Subcutaneous abdominal adipose tissue (tissue), 5 donors: ENCODE data around the gene NKAIN2.

Experiments used
- H3K27ac ChIP-seq: one replicate; pipeline ENCODE4 v1.7.0; 2013; ENCODE audit warnings: low read depth, mild to moderate bottlenecking, inconsistent platforms, low read length, moderate library complexity
- H3K27me3 ChIP-seq, 5 donors: one replicate each; pipeline ENCODE4 v1.7.0; 2013; ENCODE audit warnings: low read length in 5 of 5, inconsistent platforms in 1 of 5; ENCODE audit not compliant: control insufficient read depth in 5 of 5, insufficient read depth in 4 of 5
- H3K36me3 ChIP-seq, 5 donors: one replicate each; pipeline ENCODE4 v1.7.0; 2013; ENCODE audit warnings: low read length in 5 of 5; ENCODE audit not compliant: control insufficient read depth in 5 of 5, insufficient read depth in 5 of 5
- H3K4me1 ChIP-seq, 5 donors: one replicate each; pipeline ENCODE4 v1.7.0; 2013; ENCODE audit warnings: low read length in 5 of 5, mild to moderate bottlenecking in 3 of 5, moderate library complexity in 1 of 5; ENCODE audit not compliant: control insufficient read depth in 5 of 5, insufficient read depth in 5 of 5
- H3K4me3 ChIP-seq, 5 donors: one replicate each; pipeline ENCODE4 v1.7.0; 2013; ENCODE audit warnings: low read length in 5 of 5, low read depth in 1 of 5
- H3K9ac ChIP-seq, 5 donors: one replicate each; pipeline ENCODE4 v1.7.0; 2013; ENCODE audit warnings: low read length in 5 of 5, mild to moderate bottlenecking in 4 of 5, moderate library complexity in 3 of 5
- H3K9me3 ChIP-seq, 5 donors: one replicate each; pipeline ENCODE4 v1.7.0; 2013; ENCODE audit warnings: low read length in 5 of 5; ENCODE audit not compliant: control insufficient read depth in 5 of 5
- donor health status: healthy.
- donor health status: healthy.
- donor health status: healthy.
- donor health status: healthy.
- donor health status: healthy.

Gene NKAIN2

DNA sequence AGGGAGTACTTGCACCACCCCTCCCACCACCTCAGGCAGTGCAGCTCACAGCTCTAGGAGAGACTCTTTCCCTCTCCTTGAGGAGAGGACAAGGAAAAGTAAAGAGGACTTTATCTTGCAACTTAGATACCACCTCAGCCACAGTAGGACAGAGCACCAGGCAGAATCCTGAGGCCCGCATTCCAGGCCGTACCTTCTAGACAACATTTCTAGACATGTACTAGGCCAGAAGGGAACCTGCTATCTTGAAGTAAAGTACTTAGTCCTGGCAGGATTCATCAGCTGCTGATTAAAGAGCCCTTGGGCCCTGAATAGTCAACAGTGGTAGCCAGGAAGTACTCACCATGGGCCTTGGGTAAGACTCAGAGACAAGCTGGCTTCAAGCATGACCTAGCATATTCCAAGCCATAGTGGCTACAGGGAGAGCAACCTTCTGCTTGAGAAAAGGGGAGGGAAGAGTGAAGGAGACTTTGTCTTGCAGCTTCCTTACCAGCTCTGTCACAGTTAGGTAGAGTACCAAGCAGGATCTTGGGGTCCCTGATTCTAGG lies 774.1 kb downstream of the NKAIN2 start:
- no peak overlapping the region for H3K9ac ChIP-seq
- H3K4me1 ChIP-seq = no peaks in the 10 kb centered on the region
- no peaks in the 10 kb centered on the region for H3K36me3 ChIP-seq
- no peaks in the 10 kb centered on the region for H3K9me3 ChIP-seq
- H3K27ac ChIP-seq = no peak overlapping the region
- no peak overlapping the region for H3K4me3 ChIP-seq
- H3K27me3 ChIP-seq = no peaks in the 10 kb centered on the region

DNA sequence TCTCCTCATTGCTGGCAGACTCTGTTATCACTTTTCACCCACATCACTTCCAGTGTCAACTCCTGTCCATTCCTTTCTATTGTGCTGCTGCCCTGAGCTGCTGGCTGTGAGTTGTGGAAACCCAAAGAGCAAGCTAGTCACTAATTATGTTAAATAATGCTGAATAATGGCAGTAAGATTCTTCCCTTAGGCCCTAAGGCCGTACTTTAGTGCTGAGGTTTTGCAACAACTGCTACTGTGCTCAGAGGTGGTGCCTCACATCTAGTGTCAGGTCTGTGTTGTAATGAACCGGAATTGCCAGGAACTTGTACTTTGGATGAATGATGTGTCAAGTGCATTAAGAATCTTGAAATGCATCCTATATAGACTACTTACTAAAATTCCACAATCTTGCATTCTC lies 786.3 kb downstream of the NKAIN2 start:
- no peak overlapping the region for H3K27ac ChIP-seq
- no peaks in the 10 kb centered on the region for H3K9me3 ChIP-seq
- no peak overlapping the region for H3K4me3 ChIP-seq
- no peaks in the 10 kb centered on the region for H3K36me3 ChIP-seq
- no peak overlapping the region for H3K9ac ChIP-seq
- H3K4me1 ChIP-seq = no peaks in the 10 kb centered on the region
- H3K27me3 ChIP-seq = no peaks in the 10 kb centered on the region

DNA sequence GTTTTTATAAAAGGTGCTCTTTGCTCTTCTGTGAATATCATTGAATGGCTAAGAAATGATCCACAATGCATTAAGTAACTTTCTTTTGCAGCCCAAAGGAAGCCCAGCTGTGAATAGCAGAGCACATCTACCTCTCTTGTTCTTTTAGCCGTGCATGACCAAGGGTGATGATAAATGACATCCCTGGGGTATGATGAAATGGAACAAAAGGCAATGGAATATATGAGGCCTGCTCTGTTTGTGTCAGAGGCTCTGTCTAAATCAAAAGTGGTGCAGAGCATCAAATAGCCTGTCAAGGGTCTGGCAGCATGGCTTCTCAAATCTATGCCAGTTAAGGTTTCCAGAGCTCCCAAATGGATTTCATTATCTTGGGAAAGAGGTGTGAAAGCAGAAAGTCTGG lies 796.0 kb downstream of the NKAIN2 start:
- no peak overlapping the region for H3K27ac ChIP-seq
- no peaks in the 10 kb centered on the region for H3K36me3 ChIP-seq
- H3K9ac ChIP-seq = no peak overlapping the region
- no peaks in the 10 kb centered on the region for H3K4me1 ChIP-seq
- H3K4me3 ChIP-seq = no peak overlapping the region
- H3K9me3 ChIP-seq = no peaks in the 10 kb centered on the region
- no peaks in the 10 kb centered on the region for H3K27me3 ChIP-seq

DNA sequence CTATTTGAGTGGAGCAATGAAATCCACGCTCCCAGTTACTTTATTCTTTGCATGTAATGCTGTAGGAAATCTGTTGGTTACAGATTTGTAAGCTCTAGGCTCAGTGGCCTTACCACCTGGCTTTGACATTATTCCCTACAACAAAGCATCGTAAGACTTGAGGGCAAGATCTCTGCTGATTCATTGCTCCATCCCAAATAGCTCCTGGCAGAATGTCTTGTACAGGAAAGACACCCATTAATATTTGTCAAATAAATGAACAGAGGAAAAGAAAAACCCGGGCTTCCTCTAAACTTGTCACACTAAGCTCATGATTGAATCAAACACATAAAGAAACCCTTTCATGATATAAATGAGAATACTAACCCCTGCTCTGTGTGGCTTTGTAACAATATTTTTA lies 801.1 kb downstream of the NKAIN2 start:
- Histone ChIP-seq H3K4me1 (no peaks in the 10 kb centered on the region), H3K4me3 (no peak overlapping the region), H3K27ac (no peak overlapping the region), H3K9ac (no peak overlapping the region), H3K36me3 (no peaks in the 10 kb centered on the region), H3K9me3 (peaks cover 0 to 3% (median 0%) of the 10 kb centered on the region in 5 donors), H3K27me3 (no peaks in the 10 kb centered on the region)

DNA sequence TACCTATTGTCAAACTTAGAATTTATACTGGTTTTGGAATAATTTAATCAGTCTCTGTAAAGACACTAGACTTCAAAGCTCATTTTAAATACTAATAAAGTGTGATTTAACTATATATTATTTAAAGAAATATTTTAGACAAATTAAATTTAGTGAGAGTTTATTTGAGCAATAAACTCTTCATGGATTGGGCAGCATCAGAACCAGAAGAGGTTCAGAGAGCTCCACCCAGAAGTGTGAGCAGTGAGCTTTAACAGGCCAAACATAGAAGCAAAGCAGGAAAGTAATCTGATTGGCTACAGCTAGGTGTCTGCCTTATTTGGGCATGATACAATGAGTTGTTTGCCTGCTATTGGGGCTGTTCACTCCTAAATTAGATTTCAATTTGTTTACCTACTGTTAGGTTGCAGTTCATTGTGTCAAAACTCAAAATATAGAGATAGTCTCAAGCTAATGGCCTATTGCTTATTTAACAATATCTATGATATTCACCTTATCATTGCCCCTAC lies 803.5 kb downstream of the NKAIN2 start:
- Histone ChIP-seq H3K36me3 (no peaks in the 10 kb centered on the region), H3K4me3 (no peak overlapping the region), H3K9ac (no peak overlapping the region), H3K9me3 (peaks cover 0 to 3% (median 0%) of the 10 kb centered on the region in 5 donors), H3K4me1 (no peaks in the 10 kb centered on the region), H3K27me3 (no peaks in the 10 kb centered on the region), H3K27ac (no peak overlapping the region)

DNA sequence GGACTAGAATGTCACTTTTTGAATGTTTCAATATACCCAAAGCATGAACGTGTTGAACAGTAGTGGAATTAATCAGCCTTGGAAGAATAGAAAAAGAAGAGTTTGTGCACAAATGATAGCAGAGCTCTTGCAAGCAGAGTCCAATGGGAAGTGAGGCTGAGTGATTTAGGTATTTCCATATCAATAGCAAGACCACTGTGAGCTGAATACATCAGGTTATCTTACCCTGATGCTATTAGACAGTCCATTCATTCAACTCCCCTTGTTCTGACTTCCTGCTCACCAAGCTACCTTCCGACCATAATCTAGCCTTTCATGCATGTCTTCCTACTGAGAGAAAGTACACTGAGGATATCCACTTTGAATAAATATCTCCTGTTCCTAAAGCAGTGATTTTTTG lies 809.4 kb downstream of the NKAIN2 start:
- Histone ChIP-seq H3K27ac (no peak overlapping the region), H3K27me3 (no peaks in the 10 kb centered on the region), H3K9ac (no peak overlapping the region), H3K9me3 (no peaks in the 10 kb centered on the region), H3K4me3 (no peak overlapping the region), H3K4me1 (no peaks in the 10 kb centered on the region), H3K36me3 (no peaks in the 10 kb centered on the region)

DNA sequence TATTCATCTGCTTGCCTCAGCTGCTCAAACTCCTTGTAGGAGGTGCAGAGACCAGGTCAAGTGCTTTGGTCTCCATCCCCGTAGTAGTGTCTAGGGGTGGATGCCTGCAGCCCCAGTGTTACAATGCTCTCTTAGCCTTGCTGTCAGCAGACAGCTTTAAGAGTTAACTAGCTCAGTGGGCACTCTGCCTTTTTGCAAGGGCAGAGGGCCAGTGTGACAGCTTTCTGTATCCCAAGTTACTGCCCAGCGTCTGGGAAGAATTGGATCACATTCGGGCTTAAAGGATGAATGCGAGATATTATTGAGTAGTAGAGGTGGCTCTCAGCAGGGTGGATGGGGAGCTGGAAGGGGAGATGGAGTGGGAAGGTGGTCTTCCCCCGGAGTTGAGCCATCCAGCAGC lies 818.7 kb downstream of the NKAIN2 start:
- H3K4me3 ChIP-seq = no peak overlapping the region
- no peaks in the 10 kb centered on the region for H3K36me3 ChIP-seq
- H3K27me3 ChIP-seq = no peaks in the 10 kb centered on the region
- H3K9ac ChIP-seq = no peak overlapping the region
- no peaks in the 10 kb centered on the region for H3K4me1 ChIP-seq
- H3K27ac ChIP-seq = no peak overlapping the region
- no peaks in the 10 kb centered on the region for H3K9me3 ChIP-seq

DNA sequence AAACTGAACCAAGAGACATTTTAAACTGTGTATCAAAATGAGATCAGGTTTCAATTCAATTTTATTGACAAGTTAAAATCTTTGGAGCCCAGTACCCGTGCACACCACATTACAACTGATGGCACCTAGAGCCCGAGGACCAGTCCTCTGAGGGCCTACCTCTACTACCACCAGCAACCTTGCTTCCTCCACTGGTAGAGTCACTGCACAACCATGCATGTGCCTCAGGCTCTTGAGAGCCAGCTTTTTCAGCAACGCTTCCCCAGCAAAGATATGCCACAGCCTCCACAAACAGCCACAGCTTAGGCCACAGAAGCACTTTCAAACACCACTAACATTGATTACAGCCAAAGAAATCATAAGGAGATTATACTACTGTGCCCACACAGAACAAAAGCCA lies 830.0 kb downstream of the NKAIN2 start:
- Histone ChIP-seq H3K4me1 (peaks cover 0 to 3% (median 0%) of the 10 kb centered on the region in 5 donors), H3K9me3 (peaks cover 0 to 3% (median 0%) of the 10 kb centered on the region in 5 donors), H3K27ac (no peak overlapping the region), H3K27me3 (no peaks in the 10 kb centered on the region), H3K36me3 (no peaks in the 10 kb centered on the region), H3K9ac (no peak overlapping the region), H3K4me3 (no peak overlapping the region)

DNA sequence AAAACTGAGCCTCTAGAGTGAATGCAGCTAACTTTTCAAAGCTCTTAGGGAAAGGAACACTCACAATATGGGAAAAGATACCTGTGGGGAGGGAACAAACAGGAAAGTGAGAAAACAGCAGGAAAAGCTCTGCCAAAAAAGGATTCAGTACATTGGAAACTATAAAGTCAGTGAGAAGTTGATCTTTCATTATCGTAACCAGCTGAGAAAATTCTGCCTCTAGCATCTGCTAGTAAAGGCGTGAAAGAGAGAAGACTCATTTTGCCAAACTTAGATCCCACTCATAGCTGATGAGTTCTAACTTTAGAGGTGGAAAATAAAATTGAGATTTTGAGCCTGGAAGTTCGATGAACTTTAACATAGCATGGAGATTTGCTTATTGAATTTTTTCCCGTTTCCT lies 836.8 kb downstream of the NKAIN2 start:
- Histone ChIP-seq H3K27me3 (no peaks in the 10 kb centered on the region), H3K9me3 (no peaks in the 10 kb centered on the region), H3K4me3 (no peak overlapping the region), H3K9ac (no peak overlapping the region), H3K27ac (no peak overlapping the region), H3K4me1 (no peaks in the 10 kb centered on the region), H3K36me3 (no peaks in the 10 kb centered on the region)

DNA sequence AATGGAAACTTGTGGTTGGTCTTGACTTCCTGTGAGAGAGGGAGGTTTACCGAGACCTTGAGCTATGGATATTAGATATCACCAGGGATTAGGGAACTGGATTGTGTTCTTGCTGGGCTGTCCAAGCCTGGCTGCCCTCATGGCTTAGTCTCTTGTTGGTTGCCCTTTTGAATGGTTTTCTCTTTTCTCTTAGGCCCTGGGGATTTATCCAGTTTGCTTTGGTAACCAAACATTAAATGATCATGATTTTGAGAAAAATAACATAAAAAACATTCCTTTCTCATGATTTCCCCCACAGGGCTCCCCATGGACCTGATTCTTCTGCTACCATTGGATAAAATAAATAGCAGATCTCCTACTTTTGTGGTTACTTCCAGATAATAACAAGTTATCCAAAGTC lies 852.2 kb downstream of the NKAIN2 start:
- Histone ChIP-seq H3K4me1 (no peaks in the 10 kb centered on the region), H3K36me3 (no peaks in the 10 kb centered on the region), H3K4me3 (no peak overlapping the region), H3K27ac (no peak overlapping the region), H3K27me3 (no peaks in the 10 kb centered on the region), H3K9me3 (no peaks in the 10 kb centered on the region), H3K9ac (no peak overlapping the region)

DNA sequence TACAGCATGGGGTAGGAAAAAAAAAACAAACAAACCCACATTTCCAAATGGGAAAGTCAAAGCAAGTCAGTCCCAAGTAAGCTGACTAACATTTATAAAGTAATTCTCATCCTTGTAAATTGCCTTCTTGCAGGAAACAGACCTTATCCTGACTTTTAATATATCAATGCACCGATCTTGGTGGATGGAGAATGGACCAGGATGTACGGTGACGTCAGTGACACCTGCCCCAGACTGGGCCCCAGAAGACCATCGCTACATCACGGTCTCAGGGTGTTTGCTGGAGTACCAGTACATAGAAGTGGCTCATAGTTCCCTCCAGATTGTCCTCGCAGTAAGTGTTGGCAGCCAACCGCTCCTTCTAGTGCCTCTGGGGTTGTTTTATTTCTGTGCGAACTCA lies 854.4 kb downstream of the NKAIN2 start:
- Histone ChIP-seq H3K36me3 (no peaks in the 10 kb centered on the region), H3K4me1 (no peaks in the 10 kb centered on the region), H3K9ac (no peak overlapping the region), H3K27me3 (no peaks in the 10 kb centered on the region), H3K4me3 (no peak overlapping the region), H3K9me3 (no peaks in the 10 kb centered on the region), H3K27ac (no peak overlapping the region)
